CD4-positive, alpha-beta T cell treated with Interferon gamma for 1 hour (primary cell): Measurements from ENCODE around the gene HHAT.

Experiments
- DNase-seq: peaks from one replicate; pipeline ENCODE4 v3.0.0-alpha.2; 2020

HHAT gene

GRCh38 chr1:210557426-210558077, 228.8 kb downstream of the HHAT start:
- DNase-seq: no peak

GRCh38 chr1:210558302-210558701, 229.6 kb downstream of the HHAT start:
- no peak for DNase-seq

GRCh38 chr1:210565306-210565705, 236.6 kb downstream of the HHAT start:
- no peak for DNase-seq

GRCh38 chr1:210568631-210569030, 239.9 kb downstream of the HHAT start:
- DNase-seq: no peak

GRCh38 chr1:210570116-210570515, 241.4 kb downstream of the HHAT start:
- no peak for DNase-seq

- DNase-seq: no peak
Observed at GRCh38 chr1:210571356-210572284, 242.9 kb downstream of the HHAT start.

GRCh38 chr1:210573141-210573540, 244.4 kb downstream of the HHAT start:
- DNase-seq: no peak

GRCh38 chr1:210582205-210582970, 253.7 kb downstream of the HHAT start:
- no peak for DNase-seq

- peak; percentile 45 for DNase-seq
Observed at GRCh38 chr1:210584439-210585113, 255.9 kb downstream of the HHAT start.

- DNase-seq: no peak
Observed at GRCh38 chr1:210586771-210587170, 258.1 kb downstream of the HHAT start.

- no peak for DNase-seq
Observed at GRCh38 chr1:210587566-210587965, 258.9 kb downstream of the HHAT start.

GRCh38 chr1:210588357-210588756, 259.7 kb downstream of the HHAT start:
- no peak for DNase-seq

- DNase-seq: no peak
Observed at GRCh38 chr1:210588946-210589345, 260.2 kb downstream of the HHAT start.

- DNase-seq: no peak
Observed at GRCh38 chr1:210591214-210591613, 262.5 kb downstream of the HHAT start.

GRCh38 chr1:210594605-210595004, 265.9 kb downstream of the HHAT start:
- DNase-seq: no peak

- no peak for DNase-seq
Observed at GRCh38 chr1:210596641-210597040, 267.9 kb downstream of the HHAT start.

- DNase-seq: peak; percentile 22
Observed at GRCh38 chr1:210597555-210598134, 268.9 kb downstream of the HHAT start.

GRCh38 chr1:210598135-210598652, 269.5 kb downstream of the HHAT start:
- peak; percentile 47 for DNase-seq

- no peak for DNase-seq
Observed at GRCh38 chr1:210600421-210601159, 271.9 kb downstream of the HHAT start.

GRCh38 chr1:210603123-210603522, 274.4 kb downstream of the HHAT start:
- no peak for DNase-seq

GRCh38 chr1:210605099-210605498, 276.4 kb downstream of the HHAT start:
- DNase-seq: no peak
